Right lobe of liver (tissue), 4 donors: ENCODE measurements around the gene GBP6.

Source experiments
- POLR2A ChIP-seq: fragments of 450-650 bp; IDR thresholded peaks from one replicate; pipeline ENCODE4 v1.6.1; 2017; ENCODE audit warnings: antibody characterized with exemption, mild to moderate bottlenecking
- TF ChIP-seq, protein P1 (sequence below), 4 donors: fragments of 200-600 bp in 3 of 4; fragments of 450-650 bp in 1 of 4; IDR thresholded peaks; one replicate each; pipeline versions ENCODE4 v1.5.1 to v1.8.0; 2016 to 2022; ENCODE audit warnings: antibody characterized with exemption in 4 of 4, mild to moderate bottlenecking in 2 of 4
- donor health status: DM: no; HTN: no; CAD: no.
- donor health status: DM: no; HTN: no; CAD: no.
- donor health status: DM: no; HTN: yes; CAD: no.

DNA sequence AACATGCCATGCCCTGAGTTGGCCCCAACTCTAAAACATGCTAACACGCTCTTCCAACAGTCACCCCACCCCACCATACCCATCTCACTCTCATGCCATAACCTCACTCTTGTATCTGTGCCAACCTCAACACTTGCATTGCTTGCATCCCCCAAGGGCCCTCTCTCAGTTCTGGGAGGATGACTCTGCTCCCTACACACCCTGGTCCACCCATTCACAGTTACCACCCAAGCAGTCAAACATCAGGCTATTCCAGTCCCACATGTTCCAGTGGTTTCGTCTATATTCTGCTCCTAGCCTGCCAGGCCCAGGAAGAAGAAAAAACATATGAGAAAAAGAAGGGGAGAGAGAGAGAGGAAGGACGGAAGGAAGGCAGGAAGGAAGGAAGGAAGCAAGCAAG, 31.0 kb downstream of the GBP6 start:
- TF ChIP-seq POLR2A: no peak
- TF ChIP-seq, protein P1, sequence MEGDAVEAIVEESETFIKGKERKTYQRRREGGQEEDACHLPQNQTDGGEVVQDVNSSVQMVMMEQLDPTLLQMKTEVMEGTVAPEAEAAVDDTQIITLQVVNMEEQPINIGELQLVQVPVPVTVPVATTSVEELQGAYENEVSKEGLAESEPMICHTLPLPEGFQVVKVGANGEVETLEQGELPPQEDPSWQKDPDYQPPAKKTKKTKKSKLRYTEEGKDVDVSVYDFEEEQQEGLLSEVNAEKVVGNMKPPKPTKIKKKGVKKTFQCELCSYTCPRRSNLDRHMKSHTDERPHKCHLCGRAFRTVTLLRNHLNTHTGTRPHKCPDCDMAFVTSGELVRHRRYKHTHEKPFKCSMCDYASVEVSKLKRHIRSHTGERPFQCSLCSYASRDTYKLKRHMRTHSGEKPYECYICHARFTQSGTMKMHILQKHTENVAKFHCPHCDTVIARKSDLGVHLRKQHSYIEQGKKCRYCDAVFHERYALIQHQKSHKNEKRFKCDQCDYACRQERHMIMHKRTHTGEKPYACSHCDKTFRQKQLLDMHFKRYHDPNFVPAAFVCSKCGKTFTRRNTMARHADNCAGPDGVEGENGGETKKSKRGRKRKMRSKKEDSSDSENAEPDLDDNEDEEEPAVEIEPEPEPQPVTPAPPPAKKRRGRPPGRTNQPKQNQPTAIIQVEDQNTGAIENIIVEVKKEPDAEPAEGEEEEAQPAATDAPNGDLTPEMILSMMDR (IDR thresholded peaks at IDR 0.05): no peak
